HEK293 (cell line): Measurements from ENCODE around the gene BOC.

Experiments
- FEZF1 ChIP-seq: fragments of 450-650 bp; formaldehyde crosslinking; IDR thresholded peaks from 2 replicates; pipeline ENCODE4 v1.5.1; 2016; ENCODE audit warnings: missing biosample characterization, missing genetic modification characterization
- IKZF3 ChIP-seq: fragments of 450-650 bp; IDR thresholded peaks from 2 replicates; pipeline ENCODE4 v1.5.0; 2018; ENCODE audit warnings: missing biosample characterization, mild to moderate bottlenecking, missing genetic modification characterization, moderate library complexity
- KLF1 ChIP-seq: fragments of 450-650 bp; formaldehyde crosslinking; IDR thresholded peaks from 2 replicates; pipeline ENCODE4 v1.5.1; 2016; ENCODE audit warnings: missing biosample characterization, missing genetic modification characterization
- KLF16 ChIP-seq: fragments of 450-650 bp; formaldehyde crosslinking; IDR thresholded peaks from 2 replicates; pipeline ENCODE4 v1.5.1; 2017; ENCODE audit warnings: missing biosample characterization, missing genetic modification characterization
- KLF8 ChIP-seq: fragments of 450-650 bp; formaldehyde crosslinking; IDR thresholded peaks from 2 replicates; pipeline ENCODE4 v1.5.1; 2016; ENCODE audit warnings: missing biosample characterization, missing genetic modification characterization
- MZF1 ChIP-seq: fragments of 450-650 bp; formaldehyde crosslinking; IDR thresholded peaks from 2 replicates; pipeline ENCODE4 v1.5.1; 2017; ENCODE audit warnings: missing biosample characterization, missing genetic modification characterization, borderline replicate concordance
- OSR2 ChIP-seq: fragments of 450-650 bp; formaldehyde crosslinking; IDR thresholded peaks from 2 replicates; pipeline ENCODE4 v1.5.1; 2016; ENCODE audit warnings: missing biosample characterization, missing genetic modification characterization
- RBAK ChIP-seq: fragments of 450-650 bp; formaldehyde crosslinking; IDR thresholded peaks from 2 replicates; pipeline ENCODE4 v1.5.1; 2016; ENCODE audit warnings: missing biosample characterization, missing genetic modification characterization
- REPIN1 ChIP-seq: fragments of 450-650 bp; formaldehyde crosslinking; IDR thresholded peaks from 2 replicates; pipeline ENCODE4 v1.5.1; 2017; ENCODE audit warnings: missing biosample characterization, missing genetic modification characterization, low read depth
- SCRT2 ChIP-seq: fragments of 450-650 bp; formaldehyde crosslinking; IDR thresholded peaks from 2 replicates; pipeline ENCODE4 v1.5.1; 2016; ENCODE audit warnings: missing biosample characterization, missing genetic modification characterization
- TRIM28 ChIP-seq: IDR thresholded peaks from 2 replicates; pipeline ENCODE4 v1.6.1; 2011; ENCODE audit warnings: low read length, control low read depth, borderline replicate concordance
- ZBTB17 ChIP-seq: fragments of 450-650 bp; formaldehyde crosslinking; IDR thresholded peaks from 2 replicates; pipeline ENCODE4 v1.5.1; 2016; ENCODE audit warnings: missing biosample characterization, missing genetic modification characterization
- ZNF133 ChIP-seq: fragments of 450-650 bp; formaldehyde crosslinking; IDR thresholded peaks from 2 replicates; pipeline ENCODE4 v1.5.1; 2016; ENCODE audit warnings: missing biosample characterization, missing genetic modification characterization
- ZNF19 ChIP-seq: fragments of 450-650 bp; formaldehyde crosslinking; IDR thresholded peaks from 2 replicates; pipeline ENCODE4; 2016; ENCODE audit warnings: missing biosample characterization, missing genetic modification characterization, low read depth
- ZNF292 ChIP-seq: fragments of 450-650 bp; formaldehyde crosslinking; IDR thresholded peaks from 2 replicates; pipeline ENCODE4 v1.5.1; 2016; ENCODE audit warnings: low read depth, missing biosample characterization, missing genetic modification characterization, borderline replicate concordance
- ZNF350 ChIP-seq: fragments of 450-650 bp; formaldehyde crosslinking; IDR thresholded peaks from 2 replicates; pipeline ENCODE4 v1.5.0; 2017; ENCODE audit warnings: missing biosample characterization, mild to moderate bottlenecking, missing genetic modification characterization
- ZNF555 ChIP-seq: fragments of 450-650 bp; formaldehyde crosslinking; conservative IDR thresholded peaks from 2 replicates; pipeline ENCODE4 v1.5.1; 2017; ENCODE audit warnings: missing biosample characterization, mild to moderate bottlenecking, missing genetic modification characterization, inconsistent platforms
- ZNF558 ChIP-seq: fragments of 450-650 bp; formaldehyde crosslinking; IDR thresholded peaks from 2 replicates; pipeline ENCODE4 v1.5.1; 2016; ENCODE audit warnings: missing biosample characterization, missing genetic modification characterization
- ZNF560 ChIP-seq: fragments of 450-650 bp; formaldehyde crosslinking; IDR thresholded peaks from 2 replicates; pipeline ENCODE4 v1.5.1; 2017; ENCODE audit warnings: missing biosample characterization, missing genetic modification characterization, borderline replicate concordance
- ZNF600 ChIP-seq: fragments of 450-650 bp; formaldehyde crosslinking; IDR thresholded peaks from 2 replicates; pipeline ENCODE4 v1.5.1; 2016; ENCODE audit warnings: missing biosample characterization, missing genetic modification characterization
- ZNF621 ChIP-seq: fragments of 450-650 bp; formaldehyde crosslinking; IDR thresholded peaks from 2 replicates; pipeline ENCODE4 v1.5.1; 2017; ENCODE audit warnings: missing biosample characterization, missing genetic modification characterization
- ZNF629 ChIP-seq: fragments of 450-650 bp; formaldehyde crosslinking; IDR thresholded peaks from 2 replicates; pipeline ENCODE4 v1.5.1; 2017; ENCODE audit warnings: missing biosample characterization, missing genetic modification characterization
- ZNF654 ChIP-seq: fragments of 450-650 bp; formaldehyde crosslinking; IDR thresholded peaks from 2 replicates; pipeline ENCODE4 v1.5.1; 2016; ENCODE audit warnings: low read depth, missing biosample characterization, missing genetic modification characterization
- ZNF792 ChIP-seq: fragments of 450-650 bp; formaldehyde crosslinking; IDR thresholded peaks from 2 replicates; pipeline ENCODE4 v1.5.1; 2016; ENCODE audit warnings: missing biosample characterization, missing genetic modification characterization
- TF ChIP-seq, protein P1 (sequence below): fragments of 450-650 bp; formaldehyde crosslinking; IDR thresholded peaks from 2 replicates; pipeline ENCODE4 v1.5.1; 2016; ENCODE audit warnings: missing biosample characterization, missing genetic modification characterization, borderline replicate concordance
- TF ChIP-seq, protein P2 (sequence below): fragments of 450-650 bp; formaldehyde crosslinking; IDR thresholded peaks from 2 replicates; pipeline ENCODE4 v1.5.1; 2017; ENCODE audit warnings: missing biosample characterization, mild to moderate bottlenecking, missing genetic modification characterization, moderate library complexity
- TF ChIP-seq, protein P3 (sequence below): fragments of 450-650 bp; formaldehyde crosslinking; IDR thresholded peaks from 2 replicates; pipeline ENCODE4 v1.5.1; 2016; ENCODE audit warnings: missing biosample characterization, missing genetic modification characterization
- TF ChIP-seq, protein P4 (sequence below): fragments of 450-650 bp; formaldehyde crosslinking; conservative IDR thresholded peaks from 2 replicates; pipeline ENCODE4 v1.5.1; 2016; ENCODE audit warnings: low read depth, missing biosample characterization, missing genetic modification characterization
- TF ChIP-seq, protein P5 (sequence below): fragments of 450-650 bp; formaldehyde crosslinking; IDR thresholded peaks from 2 replicates; pipeline ENCODE4 v1.5.1; 2016; ENCODE audit warnings: missing biosample characterization, missing genetic modification characterization, borderline replicate concordance

Gene BOC

DNA sequence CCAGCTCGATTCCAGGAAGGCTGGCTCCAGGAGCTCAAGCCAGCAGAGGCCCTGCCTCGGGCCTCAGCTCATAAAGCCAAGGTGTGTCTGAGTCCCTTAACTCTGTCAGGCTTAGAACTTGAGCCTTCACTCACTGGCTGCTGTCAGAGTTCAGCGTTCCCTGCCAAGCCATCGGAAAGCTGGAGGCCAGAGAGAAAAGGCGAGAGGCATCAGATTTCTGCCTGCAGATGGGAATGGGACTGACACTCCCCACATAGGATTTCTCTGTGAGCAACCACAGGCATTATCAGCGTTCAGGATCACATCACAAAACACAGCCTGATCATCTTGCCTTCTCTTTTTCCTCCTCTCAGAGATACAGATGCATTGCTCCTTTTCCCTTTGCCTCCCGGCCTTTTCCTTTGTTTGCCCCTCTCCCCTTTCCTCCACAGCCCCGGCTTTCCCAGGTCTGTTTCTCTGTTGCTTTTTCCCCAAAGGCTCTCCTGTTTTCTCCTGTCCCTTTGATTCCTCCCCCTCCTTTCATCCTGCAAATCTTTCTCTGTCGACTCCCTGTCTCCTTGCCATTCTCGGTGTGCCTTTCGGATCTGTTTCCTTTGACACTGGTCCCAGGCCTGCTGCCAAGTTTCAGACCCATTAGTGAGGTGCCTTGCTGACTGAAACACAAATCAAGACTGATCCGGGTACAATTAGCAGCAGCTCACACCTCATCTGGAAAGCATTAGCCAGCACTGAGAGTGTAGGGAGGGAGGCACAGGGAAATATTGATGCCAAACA lies 44.5 kb upstream of the BOC start (continued):
- TF ChIP-seq, protein P1, sequence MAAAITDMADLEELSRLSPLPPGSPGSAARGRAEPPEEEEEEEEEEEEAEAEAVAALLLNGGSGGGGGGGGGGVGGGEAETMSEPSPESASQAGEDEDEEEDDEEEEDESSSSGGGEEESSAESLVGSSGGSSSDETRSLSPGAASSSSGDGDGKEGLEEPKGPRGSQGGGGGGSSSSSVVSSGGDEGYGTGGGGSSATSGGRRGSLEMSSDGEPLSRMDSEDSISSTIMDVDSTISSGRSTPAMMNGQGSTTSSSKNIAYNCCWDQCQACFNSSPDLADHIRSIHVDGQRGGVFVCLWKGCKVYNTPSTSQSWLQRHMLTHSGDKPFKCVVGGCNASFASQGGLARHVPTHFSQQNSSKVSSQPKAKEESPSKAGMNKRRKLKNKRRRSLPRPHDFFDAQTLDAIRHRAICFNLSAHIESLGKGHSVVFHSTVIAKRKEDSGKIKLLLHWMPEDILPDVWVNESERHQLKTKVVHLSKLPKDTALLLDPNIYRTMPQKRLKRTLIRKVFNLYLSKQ (tag by site-specific recombination) = no peak
- TF ChIP-seq IKZF3 (tag by site-specific recombination) (peak; percentile 54; the same call in 1 of the 2 replicates), ZNF654 (peak; percentile 5; the same call in 1 of the 2 replicates), SCRT2 (tag by site-specific recombination) (no peak), ZNF792 (tag by site-specific recombination) (no peak), TRIM28 (peak; percentile 68; the same call in 1 of the 2 replicates), ZNF555 (tag by site-specific recombination) (no peak), ZBTB17 (tag by site-specific recombination) (peak; percentile 100), KLF1 (tag by site-specific recombination) (0 out of 2 replicates have a peak, but pooled peaks have one; percentile 10), ZNF133 (tag by site-specific recombination) (no peak), FEZF1 (tag by site-specific recombination) (peak; percentile 85), ZNF19 (no peak), ZNF558 (no peak), ZNF560 (tag by site-specific recombination) (no peak), ZNF292 (tag by site-specific recombination) (no peak), ZNF350 (tag by site-specific recombination) (no peak), REPIN1 (tag by site-specific recombination) (no peak), ZNF629 (tag by site-specific recombination) (peak; percentile 57), RBAK (tag by site-specific recombination) (no peak), ZNF600 (peak; percentile 87), ZNF621 (tag by site-specific recombination) (no peak), KLF16 (no peak), OSR2 (tag by site-specific recombination) (peak; percentile 82), MZF1 (tag by site-specific recombination) (peak; percentile 32; the same call in 1 of the 2 replicates), KLF8 (tag by site-specific recombination) (no peak; the same call in 1 of the 2 replicates)
- TF ChIP-seq, protein P2, sequence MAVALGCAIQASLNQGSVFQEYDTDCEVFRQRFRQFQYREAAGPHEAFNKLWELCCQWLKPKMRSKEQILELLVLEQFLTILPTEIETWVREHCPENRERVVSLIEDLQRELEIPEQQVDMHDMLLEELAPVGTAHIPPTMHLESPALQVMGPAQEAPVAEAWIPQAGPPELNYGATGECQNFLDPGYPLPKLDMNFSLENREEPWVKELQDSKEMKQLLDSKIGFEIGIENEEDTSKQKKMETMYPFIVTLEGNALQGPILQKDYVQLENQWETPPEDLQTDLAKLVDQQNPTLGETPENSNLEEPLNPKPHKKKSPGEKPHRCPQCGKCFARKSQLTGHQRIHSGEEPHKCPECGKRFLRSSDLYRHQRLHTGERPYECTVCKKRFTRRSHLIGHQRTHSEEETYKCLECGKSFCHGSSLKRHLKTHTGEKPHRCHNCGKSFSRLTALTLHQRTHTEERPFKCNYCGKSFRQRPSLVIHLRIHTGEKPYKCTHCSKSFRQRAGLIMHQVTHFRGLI (tag by site-specific recombination) = no peak
- TF ChIP-seq, protein P3, sequence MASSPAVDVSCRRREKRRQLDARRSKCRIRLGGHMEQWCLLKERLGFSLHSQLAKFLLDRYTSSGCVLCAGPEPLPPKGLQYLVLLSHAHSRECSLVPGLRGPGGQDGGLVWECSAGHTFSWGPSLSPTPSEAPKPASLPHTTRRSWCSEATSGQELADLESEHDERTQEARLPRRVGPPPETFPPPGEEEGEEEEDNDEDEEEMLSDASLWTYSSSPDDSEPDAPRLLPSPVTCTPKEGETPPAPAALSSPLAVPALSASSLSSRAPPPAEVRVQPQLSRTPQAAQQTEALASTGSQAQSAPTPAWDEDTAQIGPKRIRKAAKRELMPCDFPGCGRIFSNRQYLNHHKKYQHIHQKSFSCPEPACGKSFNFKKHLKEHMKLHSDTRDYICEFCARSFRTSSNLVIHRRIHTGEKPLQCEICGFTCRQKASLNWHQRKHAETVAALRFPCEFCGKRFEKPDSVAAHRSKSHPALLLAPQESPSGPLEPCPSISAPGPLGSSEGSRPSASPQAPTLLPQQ (tag by site-specific recombination) = no peak; the same call in 1 of the 2 replicates
- TF ChIP-seq, protein P4, sequence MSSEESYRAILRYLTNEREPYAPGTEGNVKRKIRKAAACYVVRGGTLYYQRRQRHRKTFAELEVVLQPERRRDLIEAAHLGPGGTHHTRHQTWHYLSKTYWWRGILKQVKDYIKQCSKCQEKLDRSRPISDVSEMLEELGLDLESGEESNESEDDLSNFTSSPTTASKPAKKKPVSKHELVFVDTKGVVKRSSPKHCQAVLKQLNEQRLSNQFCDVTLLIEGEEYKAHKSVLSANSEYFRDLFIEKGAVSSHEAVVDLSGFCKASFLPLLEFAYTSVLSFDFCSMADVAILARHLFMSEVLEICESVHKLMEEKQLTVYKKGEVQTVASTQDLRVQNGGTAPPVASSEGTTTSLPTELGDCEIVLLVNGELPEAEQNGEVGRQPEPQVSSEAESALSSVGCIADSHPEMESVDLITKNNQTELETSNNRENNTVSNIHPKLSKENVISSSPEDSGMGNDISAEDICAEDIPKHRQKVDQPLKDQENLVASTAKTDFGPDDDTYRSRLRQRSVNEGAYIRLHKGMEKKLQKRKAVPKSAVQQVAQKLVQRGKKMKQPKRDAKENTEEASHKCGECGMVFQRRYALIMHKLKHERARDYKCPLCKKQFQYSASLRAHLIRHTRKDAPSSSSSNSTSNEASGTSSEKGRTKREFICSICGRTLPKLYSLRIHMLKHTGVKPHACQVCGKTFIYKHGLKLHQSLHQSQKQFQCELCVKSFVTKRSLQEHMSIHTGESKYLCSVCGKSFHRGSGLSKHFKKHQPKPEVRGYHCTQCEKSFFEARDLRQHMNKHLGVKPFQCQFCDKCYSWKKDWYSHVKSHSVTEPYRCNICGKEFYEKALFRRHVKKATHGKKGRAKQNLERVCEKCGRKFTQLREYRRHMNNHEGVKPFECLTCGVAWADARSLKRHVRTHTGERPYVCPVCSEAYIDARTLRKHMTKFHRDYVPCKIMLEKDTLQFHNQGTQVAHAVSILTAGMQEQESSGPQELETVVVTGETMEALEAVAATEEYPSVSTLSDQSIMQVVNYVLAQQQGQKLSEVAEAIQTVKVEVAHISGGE (tag by site-specific recombination) = 0 out of 2 replicates have a peak, but pooled peaks have one; percentile 26
- TF ChIP-seq, protein P5, sequence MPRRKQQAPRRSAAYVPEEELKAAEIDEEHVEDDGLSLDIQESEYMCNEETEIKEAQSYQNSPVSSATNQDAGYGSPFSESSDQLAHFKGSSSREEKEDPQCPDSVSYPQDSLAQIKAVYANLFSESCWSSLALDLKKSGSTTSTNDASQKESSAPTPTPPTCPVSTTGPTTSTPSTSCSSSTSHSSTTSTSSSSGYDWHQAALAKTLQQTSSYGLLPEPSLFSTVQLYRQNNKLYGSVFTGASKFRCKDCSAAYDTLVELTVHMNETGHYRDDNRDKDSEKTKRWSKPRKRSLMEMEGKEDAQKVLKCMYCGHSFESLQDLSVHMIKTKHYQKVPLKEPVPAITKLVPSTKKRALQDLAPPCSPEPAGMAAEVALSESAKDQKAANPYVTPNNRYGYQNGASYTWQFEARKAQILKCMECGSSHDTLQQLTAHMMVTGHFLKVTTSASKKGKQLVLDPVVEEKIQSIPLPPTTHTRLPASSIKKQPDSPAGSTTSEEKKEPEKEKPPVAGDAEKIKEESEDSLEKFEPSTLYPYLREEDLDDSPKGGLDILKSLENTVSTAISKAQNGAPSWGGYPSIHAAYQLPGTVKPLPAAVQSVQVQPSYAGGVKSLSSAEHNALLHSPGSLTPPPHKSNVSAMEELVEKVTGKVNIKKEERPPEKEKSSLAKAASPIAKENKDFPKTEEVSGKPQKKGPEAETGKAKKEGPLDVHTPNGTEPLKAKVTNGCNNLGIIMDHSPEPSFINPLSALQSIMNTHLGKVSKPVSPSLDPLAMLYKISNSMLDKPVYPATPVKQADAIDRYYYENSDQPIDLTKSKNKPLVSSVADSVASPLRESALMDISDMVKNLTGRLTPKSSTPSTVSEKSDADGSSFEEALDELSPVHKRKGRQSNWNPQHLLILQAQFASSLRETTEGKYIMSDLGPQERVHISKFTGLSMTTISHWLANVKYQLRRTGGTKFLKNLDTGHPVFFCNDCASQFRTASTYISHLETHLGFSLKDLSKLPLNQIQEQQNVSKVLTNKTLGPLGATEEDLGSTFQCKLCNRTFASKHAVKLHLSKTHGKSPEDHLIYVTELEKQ = peak; percentile 41
